Endodermal cell (in vitro differentiated cells): Measurements from ENCODE around the gene EIF4E1B. TPM values are rescaled to one million over a fixed set of nuclear protein-coding genes. Genes with fewer than 3 reads are reported as not detected.
A peak's percentile ranks its signal among the peaks of the same experiment; 100 is the strongest.

ENCODE experiments used
- DNase-seq: peaks from one replicate; pipeline ENCODE4 v3.0.0-alpha.2; 2017
- H3K27ac ChIP-seq: 2 replicates; pipeline ENCODE4 v1.5.1; 2013; ENCODE audit warnings: mild to moderate bottlenecking, low read depth, low read length, moderate library complexity
- H3K27me3 ChIP-seq: 2 replicates; pipeline ENCODE4 v1.6.1; 2013; ENCODE audit warnings: mild to moderate bottlenecking, low read length, moderate library complexity; ENCODE audit not compliant: insufficient read depth, control insufficient read depth, poor library complexity, severe bottlenecking
- H3K36me3 ChIP-seq: 2 replicates; pipeline ENCODE4 v1.7.0; 2013; ENCODE audit warnings: mild to moderate bottlenecking, low read length, moderate library complexity; ENCODE audit not compliant: control insufficient read depth, insufficient read depth
- H3K4me1 ChIP-seq: one replicate; pipeline ENCODE4 v1.7.0; 2013; ENCODE audit warnings: low read length; ENCODE audit not compliant: control insufficient read depth, insufficient read depth
- H3K4me3 ChIP-seq: 2 replicates; pipeline ENCODE4 v1.5.1; 2013; ENCODE audit warnings: mild to moderate bottlenecking, low read length, moderate library complexity
- H3K9ac ChIP-seq: 2 replicates; pipeline ENCODE4 v1.6.1; 2013; ENCODE audit warnings: mild to moderate bottlenecking, low read length, moderate library complexity; ENCODE audit not compliant: poor library complexity, severe bottlenecking; ENCODE audit errors: extremely low read depth
- H3K9me3 ChIP-seq: 2 replicates; pipeline ENCODE4 v1.6.1; 2013; ENCODE audit warnings: mild to moderate bottlenecking, low read length, moderate library complexity; ENCODE audit not compliant: control insufficient read depth
- H3K27ac Mint-ChIP-seq: 2 replicates; pipeline ENCODE4 v1.8.0; 2020; ENCODE audit warnings: mixed read lengths
- H3K27me3 Mint-ChIP-seq: 2 replicates; pipeline ENCODE4 v1.8.0; 2021; ENCODE audit warnings: mild to moderate bottlenecking, mixed read lengths; ENCODE audit not compliant: insufficient read depth
- H3K36me3 Mint-ChIP-seq: 2 replicates; pipeline ENCODE4 v1.8.0; 2020; ENCODE audit warnings: low read depth, mixed read lengths
- H3K4me1 Mint-ChIP-seq: 2 replicates; pipeline ENCODE4 v1.8.0; 2020; ENCODE audit warnings: mixed read lengths
- H3K4me3 Mint-ChIP-seq: 2 replicates; pipeline ENCODE4 v1.8.0; 2020; ENCODE audit warnings: mild to moderate bottlenecking, moderate library complexity, mixed read lengths
- H3K9me3 Mint-ChIP-seq: 2 replicates; pipeline ENCODE4 v1.8.0; 2020; ENCODE audit warnings: mild to moderate bottlenecking, mixed read lengths
- WGBS, 2 experiments: methylation state at CpG; one replicate each; pipeline versions ENCODE4 v1.1.5 to v1.1.7; 2013; ENCODE audit warnings: missing lambda C conversion rate in 2 of 2, mixed read lengths in 1 of 2; ENCODE audit not compliant: insufficient coverage in 1 of 2, insufficient read length in 1 of 2; 5-methylcytosine and 5-hydroxymethylcytosine counted together
- total RNA-seq, 2 donors: library from RNA; stranded (reverse); fragmentation: NEBNext Ultra II Directional in 1 of 2; extraction: Animal tissue kit (Norgen Biotek cat#: 25700) in 1 of 2; gene quantifications; 2 replicates in 1 of 2; 3 replicates in 1 of 2; pipeline ENCODE4 v1.2.1, GENCODE V29; 2021
- TF ChIP-seq, protein P1 (sequence below): fragments of 200-600 bp; sonication (generic); conservative IDR thresholded peaks from 2 replicates; pipeline ENCODE4 v1.5.0; 2021; ENCODE audit warnings: antibody characterized with exemption, mild to moderate bottlenecking

EIF4E1B gene
- total RNA-seq, 2 donors from 2014 or later, result 1.4 to 2.0 TPM

DNA sequence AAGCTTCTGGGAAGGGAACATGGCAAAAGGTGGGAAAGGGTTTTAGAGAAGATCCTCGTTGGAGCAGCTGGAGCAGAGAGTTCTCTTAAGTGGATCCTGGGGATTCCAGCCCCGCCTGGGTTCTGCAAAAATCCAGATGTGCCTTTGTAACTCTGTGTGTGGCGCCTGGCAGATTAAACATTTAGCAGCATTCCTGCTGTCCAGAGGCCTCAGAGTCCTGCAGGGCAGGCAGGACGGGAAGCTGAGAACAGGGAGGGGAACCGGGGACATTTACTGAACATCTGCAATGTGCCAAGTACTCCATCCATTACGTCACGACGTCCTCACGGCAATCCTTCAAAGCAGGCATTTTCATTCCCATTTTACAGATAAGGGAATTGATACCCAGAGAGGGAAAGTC, 6.0 kb downstream of the EIF4E1B start:
- Mint-ChIP-seq H3K27me3 (peaks cover 50% of the 10 kb centered on the region), H3K4me1 (peaks cover 12% of the 10 kb centered on the region), H3K36me3 (no peaks in the 10 kb centered on the region), H3K27ac (no peak overlapping the region), H3K9me3 (no peaks in the 10 kb centered on the region), H3K4me3 (no peak overlapping the region)
- TF ChIP-seq, protein P1, sequence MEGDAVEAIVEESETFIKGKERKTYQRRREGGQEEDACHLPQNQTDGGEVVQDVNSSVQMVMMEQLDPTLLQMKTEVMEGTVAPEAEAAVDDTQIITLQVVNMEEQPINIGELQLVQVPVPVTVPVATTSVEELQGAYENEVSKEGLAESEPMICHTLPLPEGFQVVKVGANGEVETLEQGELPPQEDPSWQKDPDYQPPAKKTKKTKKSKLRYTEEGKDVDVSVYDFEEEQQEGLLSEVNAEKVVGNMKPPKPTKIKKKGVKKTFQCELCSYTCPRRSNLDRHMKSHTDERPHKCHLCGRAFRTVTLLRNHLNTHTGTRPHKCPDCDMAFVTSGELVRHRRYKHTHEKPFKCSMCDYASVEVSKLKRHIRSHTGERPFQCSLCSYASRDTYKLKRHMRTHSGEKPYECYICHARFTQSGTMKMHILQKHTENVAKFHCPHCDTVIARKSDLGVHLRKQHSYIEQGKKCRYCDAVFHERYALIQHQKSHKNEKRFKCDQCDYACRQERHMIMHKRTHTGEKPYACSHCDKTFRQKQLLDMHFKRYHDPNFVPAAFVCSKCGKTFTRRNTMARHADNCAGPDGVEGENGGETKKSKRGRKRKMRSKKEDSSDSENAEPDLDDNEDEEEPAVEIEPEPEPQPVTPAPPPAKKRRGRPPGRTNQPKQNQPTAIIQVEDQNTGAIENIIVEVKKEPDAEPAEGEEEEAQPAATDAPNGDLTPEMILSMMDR, result no peak
- Histone ChIP-seq H3K27ac (no peak overlapping the region), H3K27me3 (peaks cover 10% of the 10 kb centered on the region), H3K36me3 (no peaks in the 10 kb centered on the region), H3K4me1 (no peaks in the 10 kb centered on the region), H3K9me3 (no peaks in the 10 kb centered on the region), H3K4me3 (no peak overlapping the region), H3K9ac (no peak overlapping the region)
- WGBS, 2 experiments, result 80 to 81% methylated on average over 9 of the region's 9 CpGs
- DNase-seq, result no peak

DNA sequence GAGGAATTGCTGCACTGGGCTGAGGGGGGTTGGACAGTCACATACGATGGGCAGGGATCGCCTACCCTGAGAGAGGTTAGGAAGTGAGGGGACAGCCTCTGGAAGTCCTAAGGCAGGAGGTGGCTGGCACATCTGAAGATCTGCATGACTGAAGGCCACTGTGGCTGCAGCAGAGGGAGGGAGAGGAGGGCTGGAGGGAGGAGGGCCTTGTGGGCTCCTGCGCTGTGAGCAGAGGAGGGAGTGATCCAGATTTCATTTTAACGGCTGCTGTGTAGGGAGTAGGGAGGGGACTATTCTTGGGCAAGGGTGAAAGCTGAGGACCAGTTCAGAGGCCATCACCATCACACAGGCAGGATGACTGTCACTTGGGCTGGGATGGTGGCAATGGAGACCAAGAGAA, 7.1 kb downstream of the EIF4E1B start:
- Histone ChIP-seq H3K9ac (no peak overlapping the region), H3K4me1 (no peaks in the 10 kb centered on the region), H3K27me3 (peaks cover 4% of the 10 kb centered on the region), H3K4me3 (no peak overlapping the region), H3K9me3 (no peaks in the 10 kb centered on the region), H3K27ac (no peak overlapping the region), H3K36me3 (no peaks in the 10 kb centered on the region)
- peak; percentile 57 for DNase-seq
- H3K4me3 Mint-ChIP-seq, result no peak overlapping the region
- peaks cover 41% of the 10 kb centered on the region for H3K27me3 Mint-ChIP-seq
- H3K4me1 Mint-ChIP-seq, result peaks cover 14% of the 10 kb centered on the region
- no peak overlapping the region for H3K27ac Mint-ChIP-seq
- TF ChIP-seq, protein P1, result no peak
- no peaks in the 10 kb centered on the region for H3K36me3 Mint-ChIP-seq
- no peaks in the 10 kb centered on the region for H3K9me3 Mint-ChIP-seq
- 50 to 74% methylated on average over 2 to 4 of the region's 4 CpGs for WGBS, 2 experiments

DNA sequence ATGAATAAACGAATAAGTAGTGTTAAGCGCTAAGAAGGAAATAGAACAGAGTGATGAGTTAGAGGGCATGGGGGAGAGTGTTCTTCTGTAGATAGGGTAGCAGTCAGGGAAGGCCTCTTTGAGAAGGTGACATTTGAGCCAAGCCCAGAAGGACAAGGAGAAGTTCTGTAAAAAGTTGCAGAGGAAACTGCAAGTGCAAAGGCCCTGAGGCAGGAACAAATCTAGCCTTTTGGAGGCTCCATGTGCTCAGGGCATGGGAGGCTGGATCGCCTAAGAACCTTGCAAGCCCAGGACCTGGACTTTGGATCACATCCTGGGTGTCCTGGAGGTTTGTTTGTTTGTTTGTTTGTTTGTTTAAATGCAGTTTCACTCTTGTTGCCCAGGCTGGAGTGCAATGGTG, 8.0 kb downstream of the EIF4E1B start:
- Mint-ChIP-seq H3K9me3 (no peaks in the 10 kb centered on the region), H3K27ac (no peak overlapping the region), H3K27me3 (peaks cover 33% of the 10 kb centered on the region), H3K36me3 (no peaks in the 10 kb centered on the region), H3K4me3 (no peak overlapping the region), H3K4me1 (peaks cover 17% of the 10 kb centered on the region)
- 88 to 92% methylated on average over 2 to 3 of the region's 3 CpGs for WGBS, 2 experiments
- Histone ChIP-seq H3K36me3 (no peaks in the 10 kb centered on the region), H3K4me3 (no peak overlapping the region), H3K9ac (no peak overlapping the region), H3K27ac (no peak overlapping the region), H3K4me1 (no peaks in the 10 kb centered on the region), H3K27me3 (peaks cover 4% of the 10 kb centered on the region), H3K9me3 (no peaks in the 10 kb centered on the region)
- DNase-seq, result no peak
- TF ChIP-seq, protein P1, result no peak
